Measurements from ENCODE around the gene FAM43B. TPM values are rescaled to one million over a fixed set of nuclear protein-coding genes. Genes with fewer than 3 reads are reported as not detected.

FAM43B gene
- total and polyA plus RNA-seq, 10 of the 15 experiments (the other 5 are each of a cell fraction or from before 2014, with no cell fraction given) = not detected

DNA sequence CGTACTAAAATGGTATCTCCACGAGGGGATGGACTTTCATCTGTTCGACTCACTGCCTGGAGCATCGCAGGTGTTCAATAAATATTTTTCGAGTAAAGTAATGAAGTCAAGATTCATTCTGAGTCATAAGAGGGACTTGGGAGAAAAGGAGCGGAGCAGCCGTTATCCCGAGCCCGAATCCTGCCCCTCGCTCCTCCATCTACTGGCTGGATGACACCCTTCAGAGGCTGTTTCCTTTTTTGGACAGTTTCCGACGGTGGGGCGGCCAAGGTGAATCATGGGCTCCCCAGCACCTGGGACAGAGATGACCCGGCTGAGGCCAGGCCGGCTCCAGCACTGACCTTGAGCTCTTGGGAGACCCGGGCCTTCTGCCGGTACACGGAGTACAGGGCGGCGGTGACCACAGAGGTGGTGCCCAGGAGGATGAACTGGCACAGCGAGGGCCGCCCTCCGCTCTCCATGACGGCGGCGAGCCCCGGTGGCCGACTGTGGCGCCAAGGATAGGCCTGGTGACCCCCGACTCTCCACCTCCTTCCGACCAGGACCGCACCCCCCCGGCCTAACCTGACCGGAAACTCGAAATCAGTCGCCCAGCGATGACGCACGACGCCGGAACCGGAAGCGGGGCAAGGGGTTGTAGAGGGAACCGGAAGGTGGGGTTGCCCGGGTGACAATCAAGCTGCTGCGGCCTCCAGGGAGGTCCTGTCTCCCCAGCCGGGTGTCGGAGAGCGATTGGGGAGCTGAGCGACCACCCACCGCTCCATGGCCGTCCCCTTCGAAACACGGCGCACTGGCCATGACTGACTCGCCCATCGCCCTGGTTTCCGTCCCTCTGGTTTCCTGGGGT, 44.6 kb upstream of the FAM43B start, which contains the start of gene MUL1 (continued):
- TF ChIP-seq, protein P1, sequence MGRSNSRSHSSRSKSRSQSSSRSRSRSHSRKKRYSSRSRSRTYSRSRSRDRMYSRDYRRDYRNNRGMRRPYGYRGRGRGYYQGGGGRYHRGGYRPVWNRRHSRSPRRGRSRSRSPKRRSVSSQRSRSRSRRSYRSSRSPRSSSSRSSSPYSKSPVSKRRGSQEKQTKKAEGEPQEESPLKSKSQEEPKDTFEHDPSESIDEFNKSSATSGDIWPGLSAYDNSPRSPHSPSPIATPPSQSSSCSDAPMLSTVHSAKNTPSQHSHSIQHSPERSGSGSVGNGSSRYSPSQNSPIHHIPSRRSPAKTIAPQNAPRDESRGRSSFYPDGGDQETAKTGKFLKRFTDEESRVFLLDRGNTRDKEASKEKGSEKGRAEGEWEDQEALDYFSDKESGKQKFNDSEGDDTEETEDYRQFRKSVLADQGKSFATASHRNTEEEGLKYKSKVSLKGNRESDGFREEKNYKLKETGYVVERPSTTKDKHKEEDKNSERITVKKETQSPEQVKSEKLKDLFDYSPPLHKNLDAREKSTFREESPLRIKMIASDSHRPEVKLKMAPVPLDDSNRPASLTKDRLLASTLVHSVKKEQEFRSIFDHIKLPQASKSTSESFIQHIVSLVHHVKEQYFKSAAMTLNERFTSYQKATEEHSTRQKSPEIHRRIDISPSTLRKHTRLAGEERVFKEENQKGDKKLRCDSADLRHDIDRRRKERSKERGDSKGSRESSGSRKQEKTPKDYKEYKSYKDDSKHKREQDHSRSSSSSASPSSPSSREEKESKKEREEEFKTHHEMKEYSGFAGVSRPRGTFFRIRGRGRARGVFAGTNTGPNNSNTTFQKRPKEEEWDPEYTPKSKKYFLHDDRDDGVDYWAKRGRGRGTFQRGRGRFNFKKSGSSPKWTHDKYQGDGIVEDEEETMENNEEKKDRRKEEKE (IDR thresholded peaks at IDR 0.05) = no peak
- TF ChIP-seq NFIC (IDR thresholded peaks at IDR 0.05; ENCODE audit: low read depth, low read length) = no peak
- TF ChIP-seq RAD51 (IDR thresholded peaks at IDR 0.05) = no peak
- TF ChIP-seq CEBPB (IDR thresholded peaks at IDR 0.05; ENCODE audit: borderline replicate concordance in 1 of 2, low read depth in 2 of 2, low read length in 2 of 2) = no peak
- peak; percentile 63 for TF ChIP-seq MEF2B (IDR thresholded peaks at IDR 0.05; ENCODE audit: partially characterized antibody, poor library complexity, severe bottlenecking)
- TF ChIP-seq, protein P2, sequence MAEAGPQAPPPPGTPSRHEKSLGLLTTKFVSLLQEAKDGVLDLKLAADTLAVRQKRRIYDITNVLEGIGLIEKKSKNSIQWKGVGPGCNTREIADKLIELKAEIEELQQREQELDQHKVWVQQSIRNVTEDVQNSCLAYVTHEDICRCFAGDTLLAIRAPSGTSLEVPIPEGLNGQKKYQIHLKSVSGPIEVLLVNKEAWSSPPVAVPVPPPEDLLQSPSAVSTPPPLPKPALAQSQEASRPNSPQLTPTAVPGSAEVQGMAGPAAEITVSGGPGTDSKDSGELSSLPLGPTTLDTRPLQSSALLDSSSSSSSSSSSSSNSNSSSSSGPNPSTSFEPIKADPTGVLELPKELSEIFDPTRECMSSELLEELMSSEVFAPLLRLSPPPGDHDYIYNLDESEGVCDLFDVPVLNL (IDR thresholded peaks at IDR 0.05; ENCODE audit: low read depth, low read length) = no peak
- TF ChIP-seq NFXL1 (IDR thresholded peaks at IDR 0.05; ENCODE audit: borderline replicate concordance) = no peak
- 0 out of 2 replicates have a peak, but pooled peaks have one; percentile 65 for TF ChIP-seq ZNF207 (IDR thresholded peaks at IDR 0.05; ENCODE audit: borderline replicate concordance)
- TF ChIP-seq, protein P3, sequence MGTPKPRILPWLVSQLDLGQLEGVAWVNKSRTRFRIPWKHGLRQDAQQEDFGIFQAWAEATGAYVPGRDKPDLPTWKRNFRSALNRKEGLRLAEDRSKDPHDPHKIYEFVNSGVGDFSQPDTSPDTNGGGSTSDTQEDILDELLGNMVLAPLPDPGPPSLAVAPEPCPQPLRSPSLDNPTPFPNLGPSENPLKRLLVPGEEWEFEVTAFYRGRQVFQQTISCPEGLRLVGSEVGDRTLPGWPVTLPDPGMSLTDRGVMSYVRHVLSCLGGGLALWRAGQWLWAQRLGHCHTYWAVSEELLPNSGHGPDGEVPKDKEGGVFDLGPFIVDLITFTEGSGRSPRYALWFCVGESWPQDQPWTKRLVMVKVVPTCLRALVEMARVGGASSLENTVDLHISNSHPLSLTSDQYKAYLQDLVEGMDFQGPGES (IDR thresholded peaks at IDR 0.05) = no peak
- peak; percentile 79 to 91 for TF ChIP-seq SRF (IDR thresholded peaks at IDR 0.05; ENCODE audit: low read depth in 2 of 2, low read length in 2 of 2)
- peak; percentile 99 for TF ChIP-seq CREB1 (IDR thresholded peaks at IDR 0.05; ENCODE audit: low read depth)
- TF ChIP-seq POLR2AphosphoS5 (IDR thresholded peaks at IDR 0.05; ENCODE audit: low read length) = peak; percentile 78
- TF ChIP-seq ZBTB40 (IDR thresholded peaks at IDR 0.05; ENCODE audit: borderline replicate concordance) = peak; percentile 98
- TF ChIP-seq POLR2A (IDR thresholded peaks at IDR 0.05; ENCODE audit: low read depth, low read length) = peak; percentile 87
- peak; percentile 89 for TF ChIP-seq E2F8 (IDR thresholded peaks at IDR 0.05; ENCODE audit: low read depth, partially characterized antibody)
- no peak for TF ChIP-seq KAT2A (conservative IDR thresholded peaks at IDR 0.05; ENCODE audit: control insufficient read depth, low read depth, low read length)
- no peak for TF ChIP-seq PML (IDR thresholded peaks at IDR 0.05; ENCODE audit: low read length)

Data from GM12878 (cell line).